GM12891 (cell line): ENCODE results near the gene XKR8.

Source experiments
- PAX5 ChIP-seq: IDR thresholded peaks from 2 replicates; pipeline ENCODE4 v1.6.1; 2011; ENCODE audit warnings: low read length, moderate library complexity, mild to moderate bottlenecking; ENCODE audit not compliant: insufficient read depth, severe bottlenecking
- POLR2A ChIP-seq: IDR thresholded peaks from 2 replicates; pipeline ENCODE4 v1.6.1; 2011; ENCODE audit warnings: low read depth, low read length, control low read depth

- TF ChIP-seq POLR2A, result no peak
- no peak for TF ChIP-seq PAX5
Measured at GRCh38 chr1:27971674-27972073, 11.9 kb downstream of the XKR8 start.
